Activated CD8-positive, alpha-beta memory T cell treated with anti-CD3 and anti-CD28 coated beads, Interleukin-2, amount 50 U/mL, for 24 hours (primary cell): ENCODE measurements around the gene FRMD4B.

Source experiments
- DNase-seq: peaks from one replicate; pipeline ENCODE4 v3.0.0-alpha.2; 2020; ENCODE audit errors: extremely low read depth

Gene FRMD4B

DNA sequence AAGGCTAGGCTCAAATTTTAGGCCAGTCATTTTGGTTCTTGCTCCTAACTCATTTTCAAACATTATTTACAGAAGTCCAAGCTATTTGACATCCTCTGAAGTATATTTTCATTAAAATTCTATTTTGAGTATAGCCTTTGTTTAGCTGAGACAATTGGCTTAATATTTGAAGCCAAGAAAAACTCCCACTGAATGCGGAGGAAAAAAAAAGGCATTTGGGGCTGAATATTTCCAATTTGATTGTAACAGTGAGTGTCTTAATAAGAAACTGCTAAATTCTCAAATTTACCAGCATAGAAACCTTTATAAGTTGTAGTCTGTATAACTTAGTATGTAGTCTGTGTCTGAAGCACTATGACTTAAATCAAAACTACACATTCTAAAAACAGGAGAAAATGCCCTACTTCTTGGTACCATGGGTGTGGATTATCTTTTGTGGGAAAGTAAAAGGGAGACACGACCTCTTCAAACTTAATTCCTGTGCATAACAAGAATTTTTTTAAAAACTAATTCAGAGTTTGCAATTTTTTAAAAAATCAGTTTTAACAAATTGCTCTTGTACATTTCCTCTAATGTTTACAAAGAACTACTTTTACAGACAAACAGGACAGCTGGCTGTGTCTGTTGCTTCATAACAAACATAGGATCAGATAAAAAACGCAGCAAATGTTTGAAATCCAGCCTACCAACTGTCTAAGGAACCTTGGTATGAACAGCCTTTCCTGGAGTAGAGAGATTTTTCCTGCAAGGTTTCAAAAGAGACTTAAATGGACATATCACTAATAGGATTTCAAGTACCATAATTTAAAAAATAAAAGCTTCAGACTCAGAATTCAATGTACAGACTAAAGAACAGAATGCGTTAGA lies 210.8 kb downstream of the FRMD4B start:
- DNase-seq: no peak

DNA sequence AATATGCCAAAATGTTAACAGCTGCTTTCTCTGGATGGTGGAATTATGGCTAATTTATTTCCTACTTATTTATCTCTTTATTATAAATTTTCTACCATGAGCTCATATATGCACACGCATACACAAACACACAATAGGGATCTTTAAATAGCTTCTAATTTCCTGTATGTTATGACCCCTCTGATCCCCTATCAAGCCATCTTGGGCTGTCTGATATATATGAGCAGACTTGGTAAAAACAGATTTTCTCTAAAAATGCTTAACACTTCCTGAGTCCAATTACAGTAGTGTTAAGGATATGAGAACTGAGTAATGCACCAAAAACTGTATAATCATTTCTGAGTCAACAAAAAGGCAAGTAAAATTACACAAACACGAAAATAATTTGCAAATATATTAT lies 211.4 kb downstream of the FRMD4B start:
- no peak for DNase-seq

DNA sequence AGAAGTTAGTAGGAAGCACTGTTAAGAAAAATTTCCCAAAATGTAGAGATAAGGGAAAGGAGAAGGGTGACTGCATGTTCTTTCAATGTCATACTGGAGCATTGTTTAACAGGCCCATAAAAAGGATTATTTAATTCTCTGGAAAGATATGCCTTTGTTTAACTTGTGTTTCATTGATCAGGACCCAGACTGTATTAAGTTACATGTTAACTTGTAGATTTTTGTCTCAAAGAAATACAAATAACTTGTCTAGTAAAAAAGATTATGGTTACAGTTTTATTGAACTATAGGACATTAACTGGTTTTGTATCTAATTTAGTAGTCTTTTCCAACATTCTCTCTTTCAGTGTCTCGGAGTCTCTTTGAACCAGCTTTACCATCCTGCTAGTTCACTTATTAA lies 213.8 kb downstream of the FRMD4B start:
- no peak for DNase-seq

DNA sequence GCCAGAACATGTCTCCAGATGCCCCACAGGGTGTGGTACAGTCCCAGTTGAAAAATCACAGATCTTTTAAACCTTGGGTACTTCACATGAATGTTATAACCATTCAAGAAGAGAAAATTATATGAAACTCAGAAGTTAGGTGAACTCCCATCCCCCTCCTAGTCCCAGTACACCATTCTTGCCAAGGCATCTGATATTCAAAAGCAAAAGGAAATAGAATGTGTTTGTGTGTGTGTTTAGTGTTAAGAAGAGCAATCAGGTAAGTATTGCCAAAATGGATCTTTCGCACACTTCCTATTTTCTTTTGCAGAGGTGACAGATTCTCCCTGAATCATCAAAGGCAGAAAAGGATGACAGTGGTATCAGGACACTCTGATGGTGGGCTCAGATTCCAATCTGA lies 219.4 kb downstream of the FRMD4B start:
- no peak for DNase-seq

DNA sequence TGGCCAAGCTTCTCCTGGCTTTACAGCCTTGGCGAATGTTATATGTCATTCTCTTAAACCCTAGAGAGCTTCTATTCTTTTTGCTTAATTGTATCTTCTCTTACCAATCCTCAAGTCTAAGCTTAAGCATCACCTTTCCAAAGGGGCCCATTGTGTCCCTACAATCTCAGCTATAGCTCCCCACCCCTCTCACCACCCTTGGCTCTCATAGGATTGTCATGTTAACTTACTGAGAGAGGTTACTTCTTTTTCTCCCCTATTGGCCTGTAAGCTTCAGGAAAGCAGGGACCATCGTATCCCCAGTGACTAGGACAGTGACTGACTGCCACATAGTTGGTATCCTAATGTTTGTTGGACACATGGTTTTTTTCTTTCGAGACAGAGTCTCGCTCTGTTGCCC lies 220.1 kb downstream of the FRMD4B start:
- no peak for DNase-seq

DNA sequence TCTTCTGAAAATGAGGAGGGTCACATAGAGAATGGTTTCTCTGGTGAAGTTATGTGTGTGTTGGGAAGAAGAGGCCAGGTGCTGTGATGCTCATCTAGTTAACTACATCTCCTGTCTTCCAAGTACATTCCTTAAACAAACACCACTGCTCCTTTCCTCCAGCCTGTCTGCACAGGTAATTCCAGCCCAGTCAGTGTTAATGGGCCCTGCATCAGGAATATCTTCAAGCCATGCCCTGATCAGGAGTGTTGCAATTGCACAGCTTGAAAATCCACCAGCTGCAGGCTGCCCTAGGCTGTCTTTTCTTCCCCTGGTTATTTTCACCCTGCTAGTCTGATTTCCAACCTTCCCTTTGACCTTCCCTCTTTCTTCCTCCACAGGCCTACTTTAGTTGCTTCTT lies 221.6 kb downstream of the FRMD4B start:
- no peak for DNase-seq

DNA sequence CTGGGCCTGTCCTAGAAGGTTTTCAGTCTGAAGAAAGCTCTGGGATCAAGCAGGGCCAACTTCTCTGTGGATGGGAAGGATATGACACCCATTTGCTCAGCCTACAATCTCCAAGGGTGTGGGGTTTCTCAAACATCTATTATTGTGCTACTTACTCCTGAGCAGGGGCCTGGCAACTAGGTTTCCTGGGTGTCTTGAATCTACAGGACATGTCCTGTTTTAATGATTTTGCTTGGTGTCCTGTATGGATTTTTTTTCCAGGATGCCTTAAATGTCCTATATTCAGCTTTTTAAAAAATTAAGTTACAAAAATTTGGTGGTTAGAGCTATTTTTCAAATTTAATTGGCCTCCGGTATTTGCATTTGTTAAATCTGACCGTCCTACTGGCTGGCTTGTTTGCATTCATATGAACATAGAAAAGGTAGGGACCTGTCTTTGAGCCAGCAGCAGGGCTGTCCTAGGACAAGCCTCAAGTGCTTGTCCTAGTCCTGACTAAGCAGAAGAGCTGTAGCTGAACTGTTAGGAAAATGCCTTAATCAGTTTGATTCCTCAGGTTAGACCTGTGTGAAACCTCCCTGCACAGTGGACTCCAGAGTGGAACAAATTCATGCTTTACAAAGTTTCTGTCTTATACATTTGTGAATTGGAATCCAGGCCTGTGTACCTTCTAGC lies 223.4 kb downstream of the FRMD4B start:
- DNase-seq: no peak

DNA sequence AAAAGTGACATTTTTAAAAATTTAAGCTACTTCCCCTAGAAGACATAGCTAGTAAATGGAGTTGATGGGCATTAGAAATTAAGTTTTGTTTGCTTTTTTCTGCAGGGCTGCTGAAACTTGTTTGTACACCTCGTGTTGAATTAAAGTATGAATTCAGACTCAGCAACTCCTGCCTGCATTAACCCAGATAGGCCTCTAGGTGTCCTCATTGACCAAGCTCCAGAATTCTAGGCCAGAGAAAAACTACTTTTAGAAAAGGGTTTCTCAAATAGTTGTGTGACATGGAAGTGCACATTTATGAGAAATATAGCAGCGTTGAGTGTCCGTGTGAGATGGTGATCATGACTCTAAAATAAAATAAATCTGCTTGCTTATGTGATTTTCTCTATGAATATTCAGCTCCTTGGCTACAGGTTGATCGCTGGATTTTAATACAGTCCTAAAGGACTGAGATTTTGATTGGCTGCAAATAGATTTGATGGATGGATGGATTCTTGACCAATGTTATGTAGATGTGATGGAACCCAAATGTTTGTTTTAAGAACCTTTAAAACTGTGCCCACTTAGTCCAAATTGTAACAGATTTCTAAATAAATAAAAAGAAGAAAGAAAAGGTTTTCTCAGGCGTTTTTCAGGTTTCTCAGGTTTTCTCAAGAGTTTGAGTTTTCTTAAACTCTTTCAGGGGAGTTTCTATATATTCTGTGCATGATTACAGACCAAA lies 224.1 kb downstream of the FRMD4B start:
- DNase-seq: no peak

DNA sequence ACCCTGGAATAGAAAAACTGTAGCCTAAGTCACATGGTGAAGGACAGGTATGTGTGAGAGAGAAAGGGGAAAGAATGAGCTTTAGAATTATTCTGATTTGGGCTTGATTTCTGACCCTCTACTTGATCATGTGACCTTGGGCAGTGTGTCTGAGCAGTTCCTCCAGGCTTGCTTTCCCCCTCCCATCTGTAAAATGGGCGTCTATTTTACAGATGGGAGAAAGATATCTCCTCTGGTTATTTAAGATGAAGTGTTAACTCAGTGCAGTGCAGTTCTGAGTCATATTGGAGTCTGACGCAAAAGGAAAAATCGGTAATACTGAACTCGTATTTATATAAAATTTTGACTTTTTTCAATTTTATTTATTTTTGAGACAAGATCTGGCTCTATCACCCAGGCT lies 225.4 kb downstream of the FRMD4B start:
- DNase-seq: no peak

DNA sequence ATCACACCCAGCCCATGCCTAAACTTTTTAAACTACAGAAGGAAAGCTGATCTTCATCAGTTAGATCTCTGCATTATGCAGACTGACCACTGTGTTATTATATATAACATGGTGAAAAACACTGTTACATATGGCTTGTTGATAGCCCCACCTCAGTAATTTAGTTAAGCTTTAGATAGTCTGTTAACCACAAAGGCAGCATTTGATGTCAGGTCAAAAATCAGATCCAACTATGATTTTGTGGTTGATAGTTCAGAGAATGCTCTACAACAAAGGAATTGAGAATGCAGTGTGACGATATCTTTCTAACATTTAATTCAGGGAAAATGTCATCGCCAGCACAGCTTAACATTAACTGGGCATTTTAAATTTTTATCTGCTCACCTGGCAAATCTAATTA lies 225.8 kb downstream of the FRMD4B start:
- DNase-seq: no peak

DNA sequence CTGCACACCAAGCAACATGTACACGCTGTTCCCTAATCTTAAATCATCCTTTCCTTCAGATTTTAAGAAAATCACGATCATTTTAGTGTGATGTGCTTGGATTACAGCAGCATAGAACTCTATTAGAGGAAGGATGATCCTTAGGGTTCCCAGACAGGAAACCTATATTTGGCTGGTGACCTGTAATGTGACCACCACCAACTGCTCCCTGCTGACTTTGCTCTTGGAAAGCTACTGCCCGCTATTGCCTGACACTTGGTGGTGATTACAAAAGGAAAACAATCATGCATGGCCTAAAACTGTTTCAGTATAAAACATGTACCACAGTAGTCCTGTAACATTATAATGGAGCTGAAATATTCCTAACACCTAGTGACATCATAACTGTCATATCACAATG lies 236.3 kb downstream of the FRMD4B start:
- DNase-seq: no peak

DNA sequence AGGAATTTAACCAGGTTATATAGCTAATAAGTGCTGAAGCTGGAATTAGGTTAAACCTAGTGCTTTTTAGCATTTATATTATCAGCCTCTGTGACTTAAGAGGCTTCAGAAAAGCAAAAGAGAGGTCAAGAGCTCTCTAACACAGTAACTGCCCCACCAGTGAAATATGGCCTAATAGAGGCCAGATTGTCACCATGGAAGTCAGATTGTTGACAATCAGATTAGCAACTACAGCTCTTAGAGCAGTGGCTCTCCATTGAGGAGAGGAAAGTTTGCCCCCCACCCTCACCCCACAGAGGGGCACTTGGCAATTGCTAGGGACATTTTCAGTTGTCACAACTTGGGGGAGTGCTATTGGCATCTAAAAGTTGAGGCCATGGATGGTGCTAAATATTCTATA lies 240.2 kb downstream of the FRMD4B start:
- DNase-seq: no peak

DNA sequence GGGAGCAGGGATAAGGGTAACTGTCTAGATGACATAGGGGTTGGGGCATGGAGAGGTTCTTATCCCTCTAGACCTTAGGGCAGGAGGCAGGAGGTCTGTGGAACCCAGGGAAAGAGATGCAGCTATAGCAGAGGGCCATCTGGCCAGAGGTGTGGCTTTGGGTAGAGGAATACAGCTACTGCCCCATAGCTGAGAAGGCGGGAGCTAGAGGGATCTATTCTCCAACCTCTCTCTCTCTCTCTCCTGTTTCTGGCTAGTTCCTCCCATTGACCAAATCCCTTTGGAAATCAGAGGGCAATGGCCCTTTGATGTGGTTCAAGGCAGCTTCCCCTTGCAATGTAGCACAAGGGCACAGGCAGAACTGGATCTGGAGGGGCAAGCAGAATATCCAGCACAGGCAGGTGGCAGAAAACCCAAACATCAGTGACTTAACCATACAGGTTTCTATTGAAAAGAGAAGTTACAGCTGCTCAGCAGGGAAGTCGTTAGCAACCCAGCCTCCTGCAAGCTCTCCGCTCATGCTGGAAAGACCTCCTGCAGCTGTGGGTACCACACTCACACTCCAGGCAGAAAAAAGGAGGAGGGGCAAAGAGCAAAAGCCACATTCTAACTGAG lies 241.2 kb downstream of the FRMD4B start:
- DNase-seq: no peak

DNA sequence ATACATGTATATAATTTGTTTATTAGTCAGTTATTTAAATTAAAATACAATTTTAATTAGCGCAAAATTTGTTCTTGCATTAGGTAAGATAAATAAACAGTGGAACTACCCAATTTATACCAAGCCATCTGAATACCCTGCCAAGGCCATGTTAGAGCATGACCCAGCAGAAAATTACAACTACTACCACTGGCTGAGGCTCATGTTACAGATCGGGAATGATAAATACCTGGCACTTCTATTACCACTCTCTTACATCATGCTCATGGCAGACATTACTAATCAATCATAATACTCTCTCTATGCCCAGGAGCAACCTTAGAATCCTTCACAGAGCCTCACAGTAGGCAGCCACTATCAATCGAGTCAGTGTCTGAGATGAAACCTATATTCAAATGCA lies 242.3 kb downstream of the FRMD4B start:
- DNase-seq: no peak

DNA sequence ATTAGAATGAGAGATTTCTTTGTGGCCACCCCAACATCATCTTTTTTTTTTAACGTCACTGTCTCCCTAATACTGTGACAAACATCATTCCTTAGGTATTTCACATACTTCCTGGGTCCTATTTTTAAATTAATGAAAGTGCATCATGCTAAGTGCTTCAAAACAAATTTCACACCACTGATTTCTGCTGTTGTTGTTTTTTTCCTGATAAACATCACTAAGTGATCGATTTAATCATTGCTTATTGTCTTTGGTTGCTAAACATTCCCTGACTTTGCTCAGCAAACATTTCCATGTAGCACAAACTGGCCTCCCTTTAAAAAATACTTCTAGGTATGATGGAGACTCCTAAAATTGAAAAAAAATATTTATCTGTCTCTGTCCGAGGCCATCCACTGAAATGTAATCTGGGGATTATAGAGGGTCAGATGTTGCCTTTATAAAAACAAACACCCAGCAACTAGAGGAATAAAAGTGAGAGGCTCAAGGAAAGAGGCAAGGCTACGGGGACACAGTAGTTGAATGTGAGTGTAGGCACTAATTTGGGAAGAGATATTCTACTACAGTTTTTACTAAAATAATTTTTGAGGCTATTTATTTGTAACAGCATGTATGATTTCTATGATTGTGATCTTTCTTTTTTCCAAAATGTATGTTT lies 243.0 kb downstream of the FRMD4B start:
- no peak for DNase-seq

DNA sequence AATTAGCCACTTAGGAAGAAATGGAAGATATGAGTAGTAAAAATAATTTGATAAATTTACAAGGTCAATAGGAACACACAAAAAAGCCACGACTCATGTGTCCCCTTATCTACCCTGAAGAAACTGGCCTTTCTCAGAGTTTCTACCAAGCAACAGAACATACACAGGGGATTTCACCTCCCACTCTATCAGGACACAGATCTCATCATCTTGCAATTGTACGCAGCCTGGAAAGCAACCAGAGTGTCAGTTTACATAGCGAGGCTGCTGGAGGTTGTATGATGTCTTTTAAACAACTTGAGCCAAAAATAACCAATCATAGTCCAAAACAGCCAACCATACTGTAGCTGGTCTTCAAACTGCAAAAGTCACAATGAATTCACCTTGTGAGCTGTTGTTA lies 243.8 kb downstream of the FRMD4B start:
- no peak for DNase-seq

DNA sequence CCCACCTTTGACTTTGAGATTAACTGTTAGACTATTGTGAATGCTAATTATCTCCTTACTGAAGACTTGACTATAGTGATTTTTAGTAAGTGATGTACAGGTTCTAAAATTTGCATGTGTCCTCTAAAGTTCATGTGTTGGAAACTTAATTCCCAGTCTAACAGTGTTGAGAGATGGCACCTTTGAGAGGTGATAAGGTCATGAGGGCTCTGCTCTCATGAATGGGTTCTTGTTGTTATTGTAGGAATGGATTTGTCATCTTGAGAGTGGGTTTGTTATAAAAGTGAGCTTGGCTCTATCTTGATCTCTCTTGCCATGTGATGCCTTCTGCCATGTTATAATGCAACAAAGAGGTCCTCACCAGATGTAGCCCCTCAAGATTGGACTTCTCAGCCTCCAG lies 244.6 kb downstream of the FRMD4B start:
- no peak for DNase-seq

DNA sequence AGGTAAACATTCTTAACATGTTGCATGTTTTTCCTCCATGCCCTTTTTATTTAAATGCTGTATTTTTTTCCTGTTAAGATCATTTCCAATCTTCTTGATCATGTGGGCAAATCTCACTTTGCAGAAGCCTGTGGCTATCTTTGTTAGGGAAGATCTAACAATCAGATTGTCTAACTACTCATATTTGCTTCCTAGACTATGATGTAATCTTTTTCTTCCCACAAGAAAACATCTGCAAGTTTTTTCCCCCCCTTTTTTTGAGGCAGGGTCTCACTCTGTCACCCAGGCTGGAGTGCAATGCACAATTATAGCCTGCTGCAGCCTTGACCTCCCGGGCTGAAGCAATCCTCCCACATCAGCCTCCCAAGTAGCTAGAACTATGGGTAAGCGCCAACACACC lies 248.5 kb downstream of the FRMD4B start:
- DNase-seq: no peak

DNA sequence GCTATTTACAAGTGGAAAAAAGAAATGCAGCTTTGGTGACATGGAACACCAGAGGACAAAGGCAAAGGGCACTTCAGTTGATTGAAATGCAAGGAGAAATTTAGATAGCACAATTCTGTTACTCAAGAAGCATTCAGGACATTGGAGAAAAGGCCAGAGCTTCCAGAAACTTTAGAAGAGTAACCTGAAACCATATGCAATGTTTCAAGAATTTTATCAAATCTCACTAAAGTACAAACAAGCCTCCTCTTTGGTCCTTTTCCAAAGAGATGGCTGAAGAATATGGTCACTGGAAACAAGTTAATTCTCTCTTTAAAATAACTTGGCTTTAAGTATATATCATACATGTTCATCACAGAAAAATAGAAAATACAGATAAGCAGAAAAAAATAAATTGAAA lies 248.9 kb downstream of the FRMD4B start:
- DNase-seq: no peak

DNA sequence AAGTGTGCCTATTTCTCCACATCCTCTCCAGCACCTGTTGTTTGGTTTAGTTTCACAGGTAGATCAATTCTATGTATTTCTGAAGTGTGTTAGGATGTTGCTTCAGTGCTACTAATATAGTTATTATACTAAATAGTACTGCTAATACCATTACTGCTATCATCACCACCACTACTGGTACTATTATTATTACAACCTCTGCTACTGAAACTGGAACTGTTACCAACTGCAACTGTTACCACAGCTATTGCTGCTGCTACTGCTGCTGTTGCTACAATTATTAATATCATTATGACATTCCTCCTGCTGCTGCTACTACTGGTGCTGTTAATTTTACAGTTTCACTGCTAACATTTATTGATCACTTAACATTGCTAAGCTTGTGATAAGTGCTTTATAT lies 255.2 kb downstream of the FRMD4B start:
- no peak for DNase-seq

DNA sequence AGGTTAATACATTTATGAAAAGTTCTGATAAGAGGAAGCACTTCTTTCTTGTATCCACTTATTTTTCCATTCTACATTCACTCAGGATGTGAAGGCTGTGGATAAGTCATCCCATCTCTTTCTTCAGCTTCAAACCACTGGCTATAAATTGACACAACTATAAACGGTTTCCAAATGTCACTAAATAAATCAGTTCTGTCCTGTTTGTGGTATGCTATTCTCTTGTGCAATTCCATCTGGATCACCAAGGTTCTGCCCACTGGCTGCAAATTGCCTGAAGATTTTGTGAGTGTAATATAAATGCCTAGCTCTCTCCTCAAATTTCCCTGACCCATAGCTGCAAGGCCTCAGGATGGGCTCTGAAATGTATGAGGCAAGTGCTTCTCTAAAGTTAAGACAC lies 256.4 kb downstream of the FRMD4B start:
- DNase-seq: no peak

DNA sequence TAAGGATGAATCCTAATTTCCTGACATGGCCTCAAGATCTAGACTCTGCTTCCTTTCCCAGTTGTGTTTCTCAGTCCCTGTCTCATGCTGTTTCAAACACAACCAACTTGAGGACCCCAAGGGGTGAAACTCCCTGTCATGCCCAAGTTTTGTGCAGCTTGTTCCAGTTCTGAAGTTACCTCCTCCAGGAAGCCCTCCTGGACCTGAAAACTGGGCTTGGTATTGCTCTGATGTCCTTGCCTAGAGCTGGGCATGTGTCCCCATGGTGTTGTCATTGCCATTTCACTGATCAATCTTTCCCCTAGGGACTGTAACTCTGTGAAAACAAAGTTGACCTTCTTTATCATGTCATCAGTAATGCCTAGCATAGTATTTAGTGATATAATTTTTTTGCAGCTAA lies 257.4 kb downstream of the FRMD4B start:
- no peak for DNase-seq
